GM11168 (cell line): Measurements from ENCODE around the gene OPCML.

Experiments
- in situ Hi-C: fragments of 300-500 bp; cut with MboI; formaldehyde crosslinking; loops from one replicate; pipeline ENCODE4 v1.12.0; 2022; ENCODE audit warnings: low sequenced_read_pairs; ENCODE audit not compliant: unreplicated experiment

Gene OPCML

GRCh38 chr11:132579136-132579535 is 953.2 kb downstream of the OPCML start:
- in situ Hi-C loops, result no loop called here

- in situ Hi-C loops, result no loop called here
These were observed 953.7 kb downstream of the OPCML start for GRCh38 chr11:132578580-132578979.

DNA sequence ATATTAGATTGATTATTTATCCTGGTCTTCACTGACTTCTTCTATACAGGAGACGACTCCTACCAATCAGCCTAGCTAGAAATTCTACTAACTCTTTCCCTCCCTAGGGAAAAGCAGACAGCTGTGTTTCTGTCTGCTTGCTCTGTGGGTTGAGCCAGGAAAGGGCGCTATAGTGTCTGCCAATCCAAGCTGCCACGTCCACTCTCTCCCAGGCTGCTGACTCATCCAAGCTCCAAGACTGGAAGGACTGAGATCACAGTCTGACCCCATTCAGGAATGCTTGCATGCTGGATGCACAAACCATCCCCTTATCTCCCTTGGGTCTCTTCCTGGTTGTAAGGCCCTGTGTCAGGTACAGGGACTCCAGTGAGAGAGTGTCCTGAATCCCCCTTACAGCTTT is 955.6 kb downstream of the OPCML start:
- in situ Hi-C loops, result no loop called here

- in situ Hi-C loops, result no loop called here
These were observed 968.0 kb downstream of the OPCML start for GRCh38 chr11:132564091-132564885.

DNA sequence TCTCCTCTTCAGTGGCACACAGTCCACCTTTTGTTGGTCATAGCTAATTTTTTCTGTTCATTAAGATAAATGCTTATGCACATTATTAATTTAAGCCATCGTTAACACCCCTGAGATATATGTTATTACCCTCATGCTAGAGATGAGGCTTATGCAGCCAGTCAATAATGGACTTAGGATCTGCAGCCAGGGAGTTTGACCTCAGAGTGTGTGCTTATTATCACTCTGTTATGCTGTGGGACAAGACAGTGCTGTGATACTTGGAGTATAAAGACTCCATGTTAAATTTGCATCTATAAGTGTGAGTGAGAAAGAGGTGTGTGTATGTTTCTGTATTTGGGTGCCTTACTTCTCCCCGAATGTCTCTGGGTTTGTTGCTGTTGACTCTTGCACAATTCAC is 969.3 kb downstream of the OPCML start:
- in situ Hi-C loops, result no loop called here

- in situ Hi-C loops, result no loop called here
These were observed 970.4 kb downstream of the OPCML start for GRCh38 chr11:132561937-132562336.

- in situ Hi-C loops, result no loop called here
These were observed 972.8 kb downstream of the OPCML start for GRCh38 chr11:132559331-132560036.

DNA sequence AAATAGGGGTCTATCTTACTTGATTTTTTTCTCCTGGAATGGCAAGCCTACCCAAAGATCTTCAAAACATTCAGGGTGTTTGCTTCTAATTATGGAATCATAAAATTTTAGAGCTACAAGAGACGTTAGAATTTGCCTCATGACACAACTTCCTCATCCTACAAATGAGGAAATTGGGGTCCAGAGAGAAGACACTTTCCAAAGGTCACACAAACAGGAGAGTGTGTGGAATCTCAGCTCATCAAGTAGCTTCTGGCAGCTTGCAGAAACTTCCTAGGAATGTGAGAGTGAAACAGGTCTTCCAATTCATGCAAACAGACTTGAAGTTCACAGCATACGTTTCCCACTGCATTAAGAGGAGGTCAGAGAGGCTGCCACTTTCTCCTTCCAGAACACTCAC is 976.0 kb downstream of the OPCML start:
- in situ Hi-C loops, result no loop called here

DNA sequence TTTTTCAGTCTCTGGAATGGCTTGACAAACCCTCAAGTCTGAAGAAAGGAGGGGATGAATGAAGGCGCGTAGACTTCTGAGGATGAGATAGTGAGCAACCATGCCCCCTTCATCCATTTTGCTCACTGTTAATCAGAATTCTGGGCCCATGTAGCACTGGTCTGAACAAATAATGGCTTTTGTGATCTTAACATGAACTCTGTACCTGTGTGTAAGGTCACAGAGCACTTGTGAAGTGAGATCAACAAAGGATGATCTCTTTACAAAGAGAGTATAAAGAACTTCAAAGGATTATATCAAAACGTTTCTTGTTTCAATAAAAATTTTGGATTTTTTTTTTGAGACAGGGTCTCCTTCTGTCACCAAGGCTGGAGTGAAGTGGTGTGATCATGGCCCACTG is 976.7 kb downstream of the OPCML start:
- in situ Hi-C loops, result no loop called here

DNA sequence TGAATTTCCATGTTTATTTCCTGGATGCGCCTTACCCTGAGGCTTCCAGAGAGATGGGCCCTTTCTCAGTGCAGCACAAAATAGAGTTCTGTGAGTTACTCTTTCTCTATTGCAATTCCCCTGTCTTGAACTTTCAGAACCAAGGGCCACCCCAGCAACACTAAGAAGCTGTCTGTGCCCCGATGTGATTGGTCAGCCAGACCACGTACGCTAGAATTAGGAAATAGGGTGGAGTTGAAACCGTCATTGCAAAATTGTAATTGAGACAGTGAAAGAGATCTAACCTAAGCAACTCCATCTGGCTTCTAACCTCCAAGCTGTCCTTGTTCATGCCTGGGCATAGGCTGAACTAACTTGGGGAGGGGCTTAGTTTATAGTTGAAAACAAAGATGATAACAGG is 981.3 kb downstream of the OPCML start:
- in situ Hi-C loops, result no loop called here

GRCh38 chr11:132549561-132549960 is 982.7 kb downstream of the OPCML start:
- in situ Hi-C loops, result no loop called here

- in situ Hi-C loops, result no loop called here
These were observed 983.3 kb downstream of the OPCML start for GRCh38 chr11:132549001-132549400.

DNA sequence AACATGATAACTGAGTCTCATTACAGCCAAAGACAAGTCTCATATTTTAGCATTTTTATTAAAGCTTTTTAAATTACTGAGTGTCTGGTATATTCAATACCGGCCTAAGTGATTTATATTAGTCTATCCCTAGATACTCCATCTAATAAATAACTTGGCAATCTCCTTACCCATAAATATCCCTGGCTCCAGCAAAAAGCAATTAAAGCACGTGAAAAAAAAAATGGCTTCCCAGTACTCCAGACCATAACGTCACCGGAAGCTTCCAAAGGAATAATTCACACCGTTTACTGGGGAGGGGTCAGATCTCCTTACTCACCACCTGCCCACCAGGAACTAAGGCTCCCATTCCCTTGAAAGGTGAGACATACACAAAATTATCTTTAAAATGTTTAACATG is 988.3 kb downstream of the OPCML start:
- in situ Hi-C loops, result no loop called here

DNA sequence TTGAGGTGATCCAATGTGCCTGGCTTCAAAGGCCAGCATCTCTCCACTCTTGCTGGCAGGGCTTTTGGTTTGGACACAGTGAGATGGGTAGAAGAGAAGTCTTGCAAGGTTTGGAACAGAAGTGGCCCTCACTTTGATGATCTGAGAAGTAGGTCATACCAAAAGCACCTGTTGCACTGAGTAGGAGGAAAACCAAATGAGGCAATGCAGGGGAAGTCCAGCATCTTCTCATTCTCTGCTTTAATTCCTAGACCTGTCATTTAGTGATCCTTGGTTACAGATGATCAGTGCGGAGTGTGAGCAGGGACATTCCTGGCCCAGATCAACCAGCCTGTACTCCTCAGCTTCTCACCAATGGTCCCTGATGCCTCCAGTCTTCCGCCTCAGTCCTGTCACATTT is 990.5 kb downstream of the OPCML start:
- in situ Hi-C loops, result no loop called here

DNA sequence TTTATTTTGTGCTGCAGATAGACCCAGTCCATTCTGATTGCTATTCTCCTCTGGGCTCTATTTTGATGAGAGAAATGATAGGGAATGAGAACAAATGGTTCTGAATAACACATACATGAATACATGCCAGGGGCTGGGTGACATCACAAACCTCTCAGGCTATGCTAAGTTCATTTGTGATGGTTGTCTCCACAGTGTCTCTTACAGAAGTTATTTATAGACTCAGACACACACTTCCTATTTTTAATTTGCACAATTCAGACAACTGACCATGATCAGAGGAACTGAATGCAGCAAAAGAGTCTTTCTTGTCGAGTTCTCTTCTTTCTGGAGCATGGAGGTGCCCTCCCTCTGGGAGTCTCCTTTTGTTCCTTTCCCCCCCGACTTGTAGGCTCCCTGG is 991.7 kb downstream of the OPCML start:
- in situ Hi-C loops, result no loop called here

- in situ Hi-C loops, result no loop called here
These were observed 992.5 kb downstream of the OPCML start for GRCh38 chr11:132539590-132540368.

DNA sequence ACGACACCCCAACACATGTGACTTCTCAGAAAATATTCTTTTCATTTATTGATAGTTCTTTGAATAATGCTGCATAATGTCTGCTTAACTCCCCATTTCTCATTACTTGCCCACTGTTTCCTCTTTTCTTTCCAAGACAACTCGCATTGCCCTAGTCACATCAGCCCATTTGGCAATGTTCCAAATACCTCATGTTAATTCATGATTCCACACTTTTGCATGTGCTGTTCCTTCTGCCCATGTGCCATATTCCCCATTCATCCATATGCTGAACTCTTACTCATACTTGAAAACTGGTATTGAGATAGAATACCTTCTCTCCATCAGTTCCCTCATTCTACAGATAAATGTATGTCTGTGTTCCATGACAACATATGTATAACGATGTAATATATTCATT is 993.7 kb downstream of the OPCML start:
- in situ Hi-C loops, result no loop called here

GRCh38 chr11:132535830-132536229 is 996.5 kb downstream of the OPCML start:
- in situ Hi-C loops, result no loop called here

- in situ Hi-C loops, result no loop called here
These were observed 1000.4 kb downstream of the OPCML start for GRCh38 chr11:132531921-132532320.

DNA sequence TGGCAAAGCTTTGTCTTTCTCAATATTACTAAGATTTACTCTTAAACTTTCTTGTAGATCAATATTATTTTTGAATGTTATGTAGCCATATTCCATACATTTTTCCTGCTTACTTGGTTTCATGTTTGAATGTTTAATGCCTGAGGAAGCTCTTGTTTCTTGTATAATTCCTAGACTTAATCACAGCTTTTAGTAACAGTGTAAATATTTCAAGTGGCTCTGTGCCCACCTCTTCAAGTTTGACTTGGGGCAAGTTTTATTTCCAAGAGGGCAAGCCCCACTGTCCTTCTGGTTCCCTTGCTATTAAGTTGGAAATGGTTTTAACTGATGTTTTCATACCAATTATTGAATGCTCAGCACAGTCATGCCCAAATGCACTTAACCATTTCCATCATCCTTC is 1004.1 kb downstream of the OPCML start:
- in situ Hi-C loops, result no loop called here

GRCh38 chr11:132523929-132524328 is 1008.4 kb downstream of the OPCML start:
- in situ Hi-C loops, result no loop called here
